HepG2 (cell line): ENCODE measurements around the gene PEX10. TPM values are rescaled to one million over a fixed set of nuclear protein-coding genes. Genes with fewer than 3 reads are reported as not detected.

Source experiments
- ARNTL ChIP-seq: sonication (generic); formaldehyde crosslinking; IDR thresholded peaks from 2 replicates; pipeline ENCODE4 v1.4.0; 2020; ENCODE audit warnings: mild to moderate bottlenecking, missing genetic modification reagents
- ATF7 ChIP-seq, 2 experiments: fragments of 450-650 bp in 1 of 2; sonication (generic) in 1 of 2; formaldehyde crosslinking in 1 of 2; IDR thresholded peaks; 2 replicates each; pipeline versions ENCODE4 v1.4.0 to v1.6.1; 2016 to 2020; ENCODE audit warnings: antibody characterized with exemption in 1 of 2, mild to moderate bottlenecking in 1 of 2, missing genetic modification reagents in 1 of 2
- EHMT2 ChIP-seq: fragments of 200-600 bp; sonication (generic); IDR thresholded peaks from 2 replicates; pipeline ENCODE4 v1.7.0; 2017; ENCODE audit warnings: antibody characterized with exemption, low read depth, low read length, borderline replicate concordance
- ZNF30 ChIP-seq: sonication (generic); formaldehyde crosslinking; IDR thresholded peaks from 2 replicates; pipeline ENCODE4 v1.5.0; 2020; ENCODE audit warnings: mild to moderate bottlenecking, missing genetic modification reagents
- ZNF407 ChIP-seq: sonication (generic); formaldehyde crosslinking; IDR thresholded peaks from one replicate; pipeline ENCODE4 v1.5.1; 2020; ENCODE audit warnings: mild to moderate bottlenecking, missing genetic modification reagents; ENCODE audit errors: not compliant biosample characterization
- polyA plus RNA-seq, 8 experiments: library from polyadenylated mRNA; depleted of rRNA in 3 of 8; stranded (reverse) in 7 of 8; unstranded in 1 of 8; fragments of >200 nt; fragmentation: Illumina TruSeq in 4 of 8; extraction: Trizol in 4 of 8; gene quantifications; 2 replicates each; pipeline versions ENCODE4 v1.2.1 to v1.2.3, GENCODE V29; 2011 to 2016; ENCODE audit warnings: low read depth in 4 of 8, missing spikeins in 1 of 8, mixed read lengths in 1 of 8; ENCODE audit not compliant: insufficient read depth in 1 of 8
- total RNA-seq, 5 experiments: library from RNA; depleted of rRNA; stranded (reverse); fragments of >200 nt; fragmentation: Illumina TruSeq; extraction: Trizol; gene quantifications; 2 replicates each; pipeline ENCODE4 v1.2.3, GENCODE V29; 2016; ENCODE audit warnings: low read depth in 1 of 5

PEX10 gene
- total and polyA plus RNA-seq, 2 of the 13 experiments (the other 11 are each of a cell fraction or from before 2014, with no cell fraction given): 16.1 to 39.6 TPM

- TF ChIP-seq EHMT2 (no peak), ZNF407 (CRISPR knock-in tag) (no peak), ZNF30 (no peak), ARNTL (CRISPR knock-in tag) (0 out of 2 replicates have a peak, but pooled peaks have one; percentile 19), ATF7 (IDR thresholded peaks at IDR 0.05) (no peak), ATF7 (CRISPR knock-in tag; IDR thresholded peaks at IDR 0.05) (no peak)
Measured at GRCh38 chr1:2430592-2430973, 18.2 kb upstream of the PEX10 start (continued).
